GM12878 (cell line): ENCODE measurements around the gene PHACTR1. TPM values are rescaled to one million over a fixed set of nuclear protein-coding genes. Genes with fewer than 3 reads are reported as not detected.

Source experiments
- ATAC-seq: fragments of 200-7000 bp; cut with Tn5 transposase; 3 replicates; pipeline ENCODE4 v1.9.1; 2020; ENCODE audit warnings: mild to moderate bottlenecking, moderate library complexity
- BruUV-seq: library from RNA; stranded (reverse); fragments of 400-500 nt; replicated peaks from 2 replicates; lab custom pipeline; 2021; lab: Mats Ljungman, UMichigan
- CTCF ChIA-PET: fragments of 300-600 bp; sonication (Branson Sonifier 250); formaldehyde crosslinking; extraction: SDS; loops from one replicate; lab custom pipeline; 2021; ENCODE audit warnings: inconsistent platforms; lab: Yijun Ruan, JAX
- POLR2A ChIA-PET: fragments of 350-600 bp; formaldehyde crosslinking; extraction: SDS; loops from one replicate; lab custom pipeline; 2021; ENCODE audit warnings: inconsistent platforms; lab: Charles Lee
- RAD21 ChIA-PET: fragments of 300-600 bp; sonication (Branson Sonifier 250); formaldehyde crosslinking; loops from one replicate; lab custom pipeline; 2023; ENCODE audit warnings: antibody characterized with exemption; ENCODE audit not compliant: unreplicated experiment; lab: Charles Lee
- SMC1A ChIA-PET: fragments of 300-600 bp; sonication (Branson Sonifier 250); formaldehyde crosslinking; loops from one replicate; lab custom pipeline; 2023; ENCODE audit not compliant: unreplicated experiment, uncharacterized antibody; lab: Charles Lee
- DNase-seq: peaks from one replicate; pipeline ENCODE4 v3.0.0-alpha.2; 2011; ENCODE audit warnings: low read depth, low spot score
- FAIRE-seq: peaks from 3 replicates; lab custom pipeline; 2011; peaks lifted over from hg19 to GRCh38; lab: Jason Lieb, UNC
- H2AFZ ChIP-seq: 2 replicates; pipeline ENCODE4 v1.6.0; 2011; ENCODE audit warnings: low read depth, low read length, control low read depth; ENCODE audit not compliant: control insufficient read depth
- H3K27ac ChIP-seq: 2 replicates; pipeline ENCODE4 v1.5.1; 2011; ENCODE audit warnings: control low read depth; ENCODE audit not compliant: control insufficient read depth, insufficient read depth
- H3K27me3 ChIP-seq, 2 experiments: replicated peaks in 1 of 2; 2 replicates each; pipeline versions ENCODE4 v1.6.0 to v1.6.1; 2011; ENCODE audit warnings: low read length in 1 of 2; ENCODE audit not compliant: control insufficient read depth in 2 of 2, insufficient read depth in 2 of 2
- H3K36me3 ChIP-seq, 2 experiments: 2 replicates each; pipeline ENCODE4 v1.5.1; 2011; ENCODE audit warnings: low read length in 1 of 2; ENCODE audit not compliant: control insufficient read depth in 2 of 2, insufficient read depth in 2 of 2
- H3K4me1 ChIP-seq: 2 replicates; pipeline ENCODE4 v1.6.1; 2011; ENCODE audit warnings: mild to moderate bottlenecking, low read length, moderate library complexity, mixed read lengths; ENCODE audit not compliant: control insufficient read depth, insufficient read depth
- H3K4me2 ChIP-seq: 2 replicates; pipeline ENCODE4 v1.6.0; 2011; ENCODE audit warnings: control low read depth; ENCODE audit not compliant: control insufficient read depth, insufficient read depth
- H3K4me3 ChIP-seq: fragments of 200-600 bp; sonication (generic); 2 replicates; pipeline ENCODE4 v1.5.1; 2016
- H3K79me2 ChIP-seq: 2 replicates; pipeline ENCODE4 v1.6.0; 2011; ENCODE audit warnings: low read length; ENCODE audit not compliant: control insufficient read depth, insufficient read depth
- H3K9ac ChIP-seq: 2 replicates; pipeline ENCODE4 v1.8.0; 2011; ENCODE audit warnings: low read length, control low read depth, mixed read lengths; ENCODE audit not compliant: control insufficient read depth, insufficient read depth
- H3K9me3 ChIP-seq: replicated peaks from 3 replicates; pipeline ENCODE4 v1.5.1; 2011; ENCODE audit warnings: mild to moderate bottlenecking, low read length; ENCODE audit not compliant: control insufficient read depth, insufficient read depth
- H4K20me1 ChIP-seq: 2 replicates; pipeline ENCODE4 v1.6.0; 2011; ENCODE audit not compliant: control insufficient read depth, insufficient read depth
- EZH2 ChIP-seq: IDR thresholded peaks from 2 replicates; pipeline ENCODE4 v1.6.1; 2012; ENCODE audit warnings: low read depth, mild to moderate bottlenecking, control low read depth, inconsistent platforms, low read length, borderline replicate concordance; ENCODE audit not compliant: control insufficient read depth
- MTA3 ChIP-seq: IDR thresholded peaks from 2 replicates; pipeline ENCODE4 v1.6.1; 2012; ENCODE audit warnings: low read length, inconsistent platforms, borderline replicate concordance
- PAX5 ChIP-seq: IDR thresholded peaks from 2 replicates; pipeline ENCODE4 v1.6.1; 2011; ENCODE audit warnings: low read depth, low read length, borderline replicate concordance
- RAD51 ChIP-seq: fragments of 450-650 bp; IDR thresholded peaks from 2 replicates; pipeline ENCODE4 v1.6.1; 2016; ENCODE audit warnings: moderate library complexity, mild to moderate bottlenecking, inconsistent platforms
- RUNX3 ChIP-seq: IDR thresholded peaks from 2 replicates; pipeline ENCODE4 v1.6.1; 2012; ENCODE audit warnings: low read length, inconsistent platforms
- SUPT20H ChIP-seq: IDR thresholded peaks from 2 replicates; pipeline ENCODE4 v1.6.1; 2011; ENCODE audit warnings: low read depth, mild to moderate bottlenecking, low read length, moderate library complexity, borderline replicate concordance; ENCODE audit not compliant: control insufficient read depth
- USF1 ChIP-seq: IDR thresholded peaks from 2 replicates; pipeline ENCODE4 v1.6.1; 2011; ENCODE audit warnings: borderline replicate concordance, low read depth, mild to moderate bottlenecking, moderate library complexity, mixed read lengths, low read length; ENCODE audit not compliant: insufficient read depth; ENCODE audit errors: extremely low read length
- whole genome bisulfite sequencing: methylation state at CpG from one replicate; pipeline ENCODE4 v1.1.6; 2016; ENCODE audit warnings: low lambda C conversion rate; ENCODE audit not compliant: insufficient replicate concordance, insufficient coverage; ENCODE audit errors: missing lambda C conversion rate; 5-methylcytosine and 5-hydroxymethylcytosine counted together
- in situ Hi-C: fragments of 300-500 bp; cut with MboI; formaldehyde crosslinking; loops from 9 replicates; pipeline ENCODE4 v1.14.3; 2018; ENCODE audit warnings: mixed read lengths
- intact Hi-C: fragments of 100-400 bp; cut with micrococcal nuclease; formaldehyde crosslinking; loops from one replicate; pipeline ENCODE4 v1.14.2; 2022; ENCODE audit not compliant: unreplicated experiment
- polyA plus RNA-seq, 11 experiments: library from polyadenylated mRNA; depleted of rRNA in 4 of 11; unstranded in 6 of 11; stranded (reverse) in 5 of 11; fragments of >200 nt; fragmentation: Nextera tagmentation in 4 of 11; fragmentation: Illumina TruSeq in 1 of 11; extraction: Ambion mirVana in 4 of 11; extraction: Trizol in 1 of 11; gene quantifications; 1 replicate in 1 of 11; 2 replicates in 10 of 11; pipeline versions ENCODE4 v1.2.1 to v1.2.3, GENCODE V29; 2011 to 2016; ENCODE audit warnings: inconsistent platforms in 2 of 11, missing spikeins in 2 of 11, low read depth in 1 of 11
- total RNA-seq, 4 experiments: library from RNA; depleted of rRNA in 3 of 4; stranded (reverse); fragments of >200 nt in 3 of 4; fragmentation: Illumina TruSeq in 1 of 4; extraction: Trizol in 1 of 4; gene quantifications; 2 replicates each; pipeline versions ENCODE4 v1.2.1 to v1.2.3, GENCODE V29; 2013 to 2021
- TF ChIP-seq, protein P1 (sequence below): fragments of 450-650 bp; IDR thresholded peaks from 2 replicates; pipeline ENCODE4 v1.6.1; 2016; ENCODE audit warnings: mild to moderate bottlenecking
- TF ChIP-seq, protein P2 (sequence below): IDR thresholded peaks from 2 replicates; pipeline ENCODE4 v1.6.1; 2012; ENCODE audit warnings: low read length, inconsistent platforms

Gene PHACTR1
- total and polyA plus RNA-seq, 10 of the 15 experiments (the other 5 are each of a cell fraction or from before 2014, with no cell fraction given): 34.2 to 94.6 (median 62.3) TPM

GRCh38 chr6:13263669-13264068 is 547.1 kb downstream of the PHACTR1 start:
- Histone ChIP-seq H3K27me3 (no peaks in the 10 kb centered on the region), H2AFZ (peak overlapping the region; percentile 4; the same call in 1 of the 2 replicates), H3K27ac (no peak overlapping the region), H3K4me2 (peak overlapping the region; percentile 38; the same call in 1 of the 2 replicates), H3K4me3 (no peak overlapping the region)
- ChIA-PET RAD21 (interaction anchor here (0.8 to 2.3 kb wide), 8 partner anchors 9 to 68 kb away, joined by 3 to 7 read pairs (median 4); partner anchors contain the start of gene TBC1D7), SMC1A (interaction anchor here (0.8 to 2.4 kb wide), 14 partner anchors 9 to 215 kb away, joined by 3 to 11 read pairs (median 6); no protein-coding TSS in a partner anchor), CTCF (interaction anchor here (0.6 to 1.9 kb wide), 13 partner anchors 9 to 190 kb away, joined by 3 to 11 read pairs (median 3); no protein-coding TSS in a partner anchor)
- no TSS peak for BruUV-seq
- intact Hi-C loops: loop anchor here (1.0 kb wide), 1 partner anchor 9 kb away; no protein-coding TSS in a partner anchor
- no peak for DNase-seq
- no peak for TF ChIP-seq SUPT20H
- no peak for TF ChIP-seq RAD51
- TF ChIP-seq, protein P1, sequence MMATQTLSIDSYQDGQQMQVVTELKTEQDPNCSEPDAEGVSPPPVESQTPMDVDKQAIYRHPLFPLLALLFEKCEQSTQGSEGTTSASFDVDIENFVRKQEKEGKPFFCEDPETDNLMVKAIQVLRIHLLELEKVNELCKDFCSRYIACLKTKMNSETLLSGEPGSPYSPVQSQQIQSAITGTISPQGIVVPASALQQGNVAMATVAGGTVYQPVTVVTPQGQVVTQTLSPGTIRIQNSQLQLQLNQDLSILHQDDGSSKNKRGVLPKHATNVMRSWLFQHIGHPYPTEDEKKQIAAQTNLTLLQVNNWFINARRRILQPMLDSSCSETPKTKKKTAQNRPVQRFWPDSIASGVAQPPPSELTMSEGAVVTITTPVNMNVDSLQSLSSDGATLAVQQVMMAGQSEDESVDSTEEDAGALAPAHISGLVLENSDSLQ: no peak
- TF ChIP-seq USF1: no peak
- no peak for TF ChIP-seq EZH2
- peak; percentile 51 for TF ChIP-seq RUNX3
- TF ChIP-seq MTA3: no peak
- peak; percentile 61; the same call in 1 of the 2 replicates for TF ChIP-seq PAX5
- TF ChIP-seq, protein P2, sequence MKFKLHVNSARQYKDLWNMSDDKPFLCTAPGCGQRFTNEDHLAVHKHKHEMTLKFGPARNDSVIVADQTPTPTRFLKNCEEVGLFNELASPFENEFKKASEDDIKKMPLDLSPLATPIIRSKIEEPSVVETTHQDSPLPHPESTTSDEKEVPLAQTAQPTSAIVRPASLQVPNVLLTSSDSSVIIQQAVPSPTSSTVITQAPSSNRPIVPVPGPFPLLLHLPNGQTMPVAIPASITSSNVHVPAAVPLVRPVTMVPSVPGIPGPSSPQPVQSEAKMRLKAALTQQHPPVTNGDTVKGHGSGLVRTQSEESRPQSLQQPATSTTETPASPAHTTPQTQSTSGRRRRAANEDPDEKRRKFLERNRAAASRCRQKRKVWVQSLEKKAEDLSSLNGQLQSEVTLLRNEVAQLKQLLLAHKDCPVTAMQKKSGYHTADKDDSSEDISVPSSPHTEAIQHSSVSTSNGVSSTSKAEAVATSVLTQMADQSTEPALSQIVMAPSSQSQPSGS: no peak
- TF ChIP-seq, all 136 proteins: peak for 2
- Histone ChIP-seq H3K79me2 (no peaks in the 10 kb centered on the region), H3K9me3 (no peaks in the 10 kb centered on the region), H3K9ac (no peak overlapping the region), H3K4me1 (peaks cover 54% of the 10 kb centered on the region), H3K36me3 (no peaks in the 10 kb centered on the region), H4K20me1 (no peaks in the 10 kb centered on the region)
- in situ Hi-C loops: no loop called here
- FAIRE-seq (no peak), ATAC-seq (no peak)
- 42% methylated on average over 6 of the region's 6 CpGs for WGBS
- POLR2A ChIA-PET: interaction anchor here (1.1 to 2.1 kb wide), 6 partner anchors 9 to 64 kb away, joined by 3 to 16 read pairs (median 4); partner anchors contain the start of gene TBC1D7
